GM12892 (cell line): Measurements from ENCODE around the gene FSTL5.

ENCODE experiments used
- POLR2A ChIP-seq: IDR thresholded peaks from 2 replicates; pipeline ENCODE4 v1.6.1; 2011; ENCODE audit warnings: low read depth, low read length, control low read depth
- POLR2AphosphoS5 ChIP-seq: IDR thresholded peaks from 2 replicates; pipeline ENCODE4 v1.6.1; 2011; ENCODE audit warnings: low read depth, low read length, control low read depth
- TAF1 ChIP-seq: IDR thresholded peaks from 2 replicates; pipeline ENCODE4 v1.6.1; 2011; ENCODE audit warnings: low read depth, mild to moderate bottlenecking, control low read depth, low read length, borderline replicate concordance

DNA sequence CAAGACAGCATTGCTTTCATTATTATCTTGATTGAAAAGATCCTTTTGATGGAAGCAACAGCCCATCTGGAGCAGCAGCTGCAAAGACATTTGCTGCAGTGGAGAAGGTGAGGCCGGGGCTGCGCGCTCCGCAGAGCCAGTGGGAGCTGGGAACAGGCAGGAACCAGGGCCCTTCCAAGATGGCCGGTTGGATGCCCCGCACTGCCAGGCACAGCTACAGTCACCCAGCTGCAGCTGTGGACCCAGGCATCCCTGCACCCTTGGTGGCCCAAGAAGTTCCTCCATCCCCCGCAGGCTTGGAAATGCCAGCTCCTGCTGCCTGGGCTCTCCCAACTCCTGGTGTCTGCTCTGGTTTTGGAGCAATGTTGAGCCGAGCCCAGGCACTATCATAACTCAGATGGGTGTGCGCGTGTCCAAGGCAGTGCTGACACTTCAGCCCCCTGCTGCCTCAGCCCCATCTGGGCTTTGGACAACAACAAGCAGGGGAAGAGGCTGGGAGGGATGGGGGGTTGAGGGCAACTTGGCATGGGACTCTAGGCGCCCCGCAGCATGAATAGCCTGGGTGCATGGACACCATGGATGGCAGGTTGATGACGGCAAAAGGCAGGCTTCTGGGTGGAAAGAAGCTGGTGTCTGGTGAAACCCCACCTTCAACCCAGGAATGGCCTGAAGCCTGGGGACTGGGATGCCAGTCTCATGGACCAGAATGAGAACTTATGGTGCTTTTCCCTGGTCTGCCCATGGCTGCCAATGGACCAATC is 371.8 kb downstream of the FSTL5 start:
- TF ChIP-seq POLR2AphosphoS5 (no peak), POLR2A (no peak), TAF1 (no peak)
